Astrocyte of the spinal cord (primary cell): ENCODE results near the gene TOLLIP.
"Not testable (repeated sequence)": the region's sequence is repeated elsewhere in the genome, so short reads cannot be mapped to it uniquely, and the experiment has no call there.

ENCODE experiments used
- DNase-seq: peaks from one replicate; pipeline ENCODE4 v3.0.0; 2011; ENCODE audit warnings: low read depth, low spot score
- H3K4me3 ChIP-seq: 2 replicates; pipeline ENCODE4 v1.5.1; 2011; ENCODE audit warnings: low read depth, mild to moderate bottlenecking, low read length, moderate library complexity
- CTCF ChIP-seq: IDR thresholded peaks from 2 replicates; pipeline ENCODE4 v1.5.1; 2012; ENCODE audit warnings: low read depth, mild to moderate bottlenecking, low read length, inconsistent platforms
- in situ Hi-C: cut with HindIII; loops from 2 replicates; pipeline ENCODE4 v1.10.0; 2017; ENCODE audit warnings: low sequenced_read_pairs

TOLLIP gene

GRCh38 chr11:1348146-1348795, 38.8 kb upstream of the TOLLIP start:
- DNase-seq: no peak
- TF ChIP-seq CTCF: no peak
- no peak overlapping the region for H3K4me3 ChIP-seq
- in situ Hi-C loops: no loop called here

GRCh38 chr11:1347411-1347999, 38.1 kb upstream of the TOLLIP start:
- DNase-seq, H3K4me3 ChIP-seq, in situ Hi-C loops: not testable (repeated sequence)

- in situ Hi-C loops: no loop called here
- DNase-seq: no peak
- H3K4me3 ChIP-seq: no peak overlapping the region
- no peak for TF ChIP-seq CTCF
Observed at GRCh38 chr11:1346669-1347390, 37.4 kb upstream of the TOLLIP start.

- no peak overlapping the region for H3K4me3 ChIP-seq
- DNase-seq: no peak
- TF ChIP-seq CTCF: no peak
- in situ Hi-C loops: no loop called here
Observed at GRCh38 chr11:1345737-1346513, 36.5 kb upstream of the TOLLIP start.

- in situ Hi-C loops: no loop called here
- no peak for TF ChIP-seq CTCF
- no peak for DNase-seq
- H3K4me3 ChIP-seq: no peak overlapping the region
Observed at GRCh38 chr11:1344056-1344635, 34.7 kb upstream of the TOLLIP start.

GRCh38 chr11:1343391-1344055, 34.1 kb upstream of the TOLLIP start:
- in situ Hi-C loops: no loop called here
- TF ChIP-seq CTCF: no peak
- DNase-seq: no peak
- no peak overlapping the region for H3K4me3 ChIP-seq
